GM12874 (cell line): ENCODE results near the gene LRRC45.

ENCODE experiments used
- CTCF ChIP-seq: IDR thresholded peaks from 2 replicates; pipeline ENCODE4 v1.5.1; 2011; ENCODE audit warnings: low read depth, mild to moderate bottlenecking, control low read depth, low read length, moderate library complexity; ENCODE audit not compliant: insufficient read depth

LRRC45 gene

GRCh38 chr17:81991684-81992305, 31.3 kb upstream of the LRRC45 start:
- TF ChIP-seq CTCF = no peak

DNA sequence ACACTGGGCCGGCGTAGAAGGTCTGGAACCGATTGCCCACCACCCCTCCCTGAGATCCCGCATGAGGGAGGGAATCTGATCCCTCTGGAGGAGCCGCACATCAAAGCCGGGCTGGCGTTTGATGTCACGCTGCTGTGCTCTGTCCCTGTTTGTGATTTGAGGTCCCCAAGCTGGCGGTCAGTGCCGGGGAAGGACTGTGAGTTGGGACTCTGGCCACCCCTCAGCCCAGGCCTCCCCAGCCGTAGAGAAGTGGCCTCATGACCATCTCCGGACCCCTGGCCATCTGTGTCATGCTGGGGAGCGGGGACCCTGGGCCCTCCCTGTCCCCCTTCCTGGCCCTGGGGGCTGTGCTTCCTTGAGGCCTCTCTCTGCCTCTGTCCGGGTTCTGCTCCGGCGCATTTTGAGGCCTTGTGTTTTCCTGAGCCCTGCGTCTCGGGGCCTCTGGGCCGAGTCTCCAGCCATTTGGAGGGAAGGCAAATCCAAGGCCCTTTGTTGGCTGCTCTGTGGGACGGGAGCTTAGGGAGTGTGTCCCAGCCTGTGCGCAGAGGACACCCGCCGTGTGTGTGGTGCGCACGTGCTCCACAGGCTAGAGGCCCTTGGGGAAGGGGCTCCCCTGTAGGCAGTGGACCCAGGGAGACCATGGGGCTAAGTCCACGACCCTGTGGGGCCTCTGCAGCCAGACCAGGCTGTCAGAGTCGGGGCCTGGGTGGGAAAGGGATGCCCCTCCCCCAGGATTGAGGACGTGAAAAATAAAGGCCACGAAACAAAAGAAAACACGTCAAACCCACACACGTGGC, 30.6 kb upstream of the LRRC45 start:
- no peak for TF ChIP-seq CTCF

- no peak for TF ChIP-seq CTCF
These were observed 29.1 kb upstream of the LRRC45 start for GRCh38 chr17:81993729-81994592.

- TF ChIP-seq CTCF = no peak
These were observed 28.3 kb upstream of the LRRC45 start for GRCh38 chr17:81994593-81995462.

DNA sequence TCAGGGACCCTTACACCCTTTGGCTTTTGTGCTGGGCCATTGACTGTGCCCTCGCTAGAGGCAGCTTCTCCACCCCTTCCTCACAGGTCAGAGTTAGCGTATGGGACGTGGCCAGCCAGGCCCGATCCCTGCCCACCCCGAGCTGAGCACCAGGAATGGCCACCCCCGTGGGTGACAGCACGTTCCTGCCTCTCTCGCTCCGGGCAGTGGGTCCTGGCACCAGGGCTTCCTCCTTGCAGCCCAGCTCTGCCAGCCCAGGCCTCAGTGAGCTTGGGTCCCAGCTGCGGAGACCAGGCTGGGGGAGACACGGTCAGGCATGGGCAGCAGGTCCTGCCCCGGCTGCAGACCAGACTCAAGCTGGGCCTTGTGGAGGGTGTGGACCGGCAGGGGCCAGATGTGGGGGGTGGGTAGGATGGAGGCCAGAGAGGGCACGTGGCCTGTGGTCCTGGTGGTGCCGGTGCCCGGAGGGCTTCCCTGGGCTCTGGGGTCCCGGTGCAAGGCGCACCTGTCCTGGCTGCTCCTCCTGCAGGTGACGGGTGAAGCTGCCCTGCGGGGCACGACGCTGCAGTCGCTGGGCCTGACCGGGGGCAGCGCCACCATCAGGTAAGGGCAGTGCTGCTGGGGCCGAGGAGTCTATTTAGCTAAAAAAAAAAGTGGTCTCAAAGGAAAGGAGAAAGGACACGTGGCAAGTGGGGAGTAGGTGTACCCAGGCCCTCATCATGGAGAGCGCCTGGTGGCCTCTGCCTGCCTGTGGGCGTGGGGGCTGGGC, 27.5 kb upstream of the LRRC45 start:
- TF ChIP-seq CTCF = no peak

DNA sequence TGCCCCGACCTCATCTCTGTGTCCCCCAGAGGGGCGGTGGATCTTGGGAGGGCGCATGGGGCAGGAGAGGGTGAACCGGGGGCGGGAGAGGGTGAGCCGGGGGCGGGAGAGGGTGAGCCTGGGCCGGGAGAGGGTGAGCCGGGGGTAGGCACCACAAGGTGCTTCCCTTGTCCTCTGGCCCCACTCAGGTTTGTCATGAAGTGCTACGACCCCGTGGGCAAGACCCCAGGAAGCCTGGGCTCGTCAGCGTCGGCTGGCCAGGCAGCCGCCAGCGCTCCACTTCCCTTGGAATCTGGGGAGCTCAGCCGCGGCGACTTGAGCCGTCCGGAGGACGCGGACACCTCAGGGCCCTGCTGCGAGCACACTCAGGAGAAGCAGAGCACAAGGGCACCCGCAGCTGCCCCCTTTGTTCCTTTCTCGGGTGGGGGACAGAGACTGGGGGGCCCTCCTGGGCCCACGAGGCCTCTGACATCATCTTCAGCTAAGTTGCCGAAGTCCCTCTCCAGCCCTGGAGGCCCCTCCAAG, 26.8 kb upstream of the LRRC45 start:
- TF ChIP-seq CTCF = no peak
